NCI-H1436 (cell line): ENCODE measurements around the gene PLCG1.
A peak's percentile ranks its signal among the peaks of the same experiment; 100 is the strongest.
"Not testable (repeated sequence)": the region's sequence is repeated elsewhere in the genome, so short reads cannot be mapped to it uniquely, and the experiment has no call there.

Experiments used
- DNase-seq: peaks from one replicate; lab custom pipeline; 2025; lab: John Stamatoyannopoulos, UW

Gene PLCG1

DNA sequence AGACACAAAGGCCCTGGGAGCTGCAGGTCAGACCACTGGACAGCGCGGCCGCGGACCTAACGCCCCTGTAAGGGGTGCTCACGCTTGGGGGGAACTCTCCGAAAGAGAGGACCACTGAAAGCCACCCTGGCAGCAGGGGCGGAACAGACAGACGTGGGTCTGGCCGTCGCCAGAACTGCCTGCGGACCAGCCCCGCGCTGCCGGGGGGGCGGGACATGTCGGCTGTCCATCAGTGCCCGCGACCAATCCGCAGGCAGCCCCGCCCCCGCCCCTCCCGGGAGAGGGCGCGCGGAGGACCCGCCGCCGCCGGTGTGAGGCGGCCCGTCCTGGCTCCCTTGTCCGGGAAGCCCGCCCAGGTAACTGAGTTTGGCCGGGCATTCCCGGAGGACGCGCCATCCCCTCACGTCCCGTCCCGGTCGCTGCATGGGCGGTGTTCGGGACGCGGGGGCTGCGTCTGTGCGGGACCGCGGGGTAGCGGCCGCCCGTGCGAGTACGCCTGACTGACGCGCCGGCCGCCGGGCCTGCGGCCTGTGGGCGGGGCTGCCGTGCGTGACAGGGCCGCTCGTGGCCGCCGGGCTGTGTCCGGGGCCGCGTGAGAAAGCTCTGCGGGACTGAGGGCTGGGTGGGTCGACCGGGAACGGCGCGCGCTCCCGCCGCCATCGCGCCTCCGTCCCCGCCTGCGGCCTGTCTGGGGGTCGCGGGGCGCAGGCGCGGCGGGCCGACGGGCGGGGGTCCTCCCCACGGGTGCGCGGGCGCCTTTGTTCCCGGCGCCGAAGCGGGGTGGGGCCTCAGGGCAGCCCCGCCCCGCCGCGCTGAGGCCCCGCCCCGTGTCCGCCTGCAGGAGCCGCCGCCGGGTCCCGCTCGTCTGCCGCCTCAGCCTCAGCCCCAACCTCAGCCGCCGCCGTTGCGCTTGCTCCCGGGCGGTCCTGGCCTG, at the start of gene PLCG1:
PLCG1 (plus strand) TSS at position 864 of the 934 bp plus-strand sequence. CDS start 99 bp downstream, outside the sequence.
- peak; percentile 75 for DNase-seq

DNA sequence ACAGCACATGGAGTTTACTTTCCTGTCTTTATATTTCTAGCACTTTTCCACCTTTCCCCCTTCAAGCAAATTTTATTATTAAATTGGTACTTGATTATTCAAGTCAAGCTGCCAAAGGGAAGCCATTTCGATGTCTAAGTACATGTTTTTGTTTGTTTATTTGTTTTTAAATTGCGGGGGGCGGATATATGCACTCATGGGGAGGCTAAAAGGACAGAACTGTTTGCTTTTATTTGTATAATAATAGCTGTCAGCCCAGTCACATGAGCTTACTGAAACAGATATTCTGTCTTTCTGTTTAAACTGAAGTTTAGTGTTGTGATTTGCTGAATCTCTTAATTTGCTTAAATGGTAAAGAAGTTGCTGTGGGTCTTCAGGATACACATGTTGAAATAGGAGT, 49.6 kb upstream of the PLCG1 start:
- no peak for DNase-seq

DNA sequence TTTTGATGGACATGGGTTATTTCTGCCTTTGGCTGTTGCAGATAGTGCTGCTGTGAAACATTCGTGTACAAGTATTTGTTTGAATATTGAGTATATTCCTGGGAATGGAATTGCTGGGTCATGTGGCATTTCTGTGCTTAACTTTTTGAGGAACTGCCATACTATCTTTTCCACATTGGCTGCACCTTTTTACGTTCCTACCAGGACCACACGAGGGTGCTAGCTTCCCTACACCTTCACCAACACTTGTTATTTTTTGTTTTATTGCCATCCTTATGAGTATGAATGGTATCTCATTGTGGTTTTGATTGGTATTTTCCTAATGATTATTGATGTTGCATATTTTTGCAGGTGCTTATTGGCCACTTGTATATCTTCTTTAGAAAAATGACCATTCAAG, 47.8 kb upstream of the PLCG1 start:
- no peak for DNase-seq

DNA sequence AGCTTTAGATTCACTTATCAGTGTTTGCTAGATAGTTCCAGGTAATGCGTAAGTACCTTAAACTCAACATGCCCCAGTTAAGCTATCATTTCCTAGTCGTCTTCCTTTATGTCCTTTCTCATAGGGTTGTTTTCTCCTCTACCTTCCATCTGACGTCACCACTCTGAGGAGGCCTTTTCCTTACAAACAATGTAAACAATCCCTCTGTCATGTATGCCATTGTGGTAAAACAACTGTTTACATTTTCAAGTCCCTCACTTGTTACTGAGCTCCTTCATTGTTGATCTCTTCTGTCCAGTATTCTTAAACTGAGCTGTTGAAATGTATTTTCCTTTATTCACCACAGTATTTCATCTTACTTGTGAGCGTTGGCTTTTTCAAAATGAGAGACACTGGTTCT, 45.4 kb upstream of the PLCG1 start:
- DNase-seq = no peak

DNA sequence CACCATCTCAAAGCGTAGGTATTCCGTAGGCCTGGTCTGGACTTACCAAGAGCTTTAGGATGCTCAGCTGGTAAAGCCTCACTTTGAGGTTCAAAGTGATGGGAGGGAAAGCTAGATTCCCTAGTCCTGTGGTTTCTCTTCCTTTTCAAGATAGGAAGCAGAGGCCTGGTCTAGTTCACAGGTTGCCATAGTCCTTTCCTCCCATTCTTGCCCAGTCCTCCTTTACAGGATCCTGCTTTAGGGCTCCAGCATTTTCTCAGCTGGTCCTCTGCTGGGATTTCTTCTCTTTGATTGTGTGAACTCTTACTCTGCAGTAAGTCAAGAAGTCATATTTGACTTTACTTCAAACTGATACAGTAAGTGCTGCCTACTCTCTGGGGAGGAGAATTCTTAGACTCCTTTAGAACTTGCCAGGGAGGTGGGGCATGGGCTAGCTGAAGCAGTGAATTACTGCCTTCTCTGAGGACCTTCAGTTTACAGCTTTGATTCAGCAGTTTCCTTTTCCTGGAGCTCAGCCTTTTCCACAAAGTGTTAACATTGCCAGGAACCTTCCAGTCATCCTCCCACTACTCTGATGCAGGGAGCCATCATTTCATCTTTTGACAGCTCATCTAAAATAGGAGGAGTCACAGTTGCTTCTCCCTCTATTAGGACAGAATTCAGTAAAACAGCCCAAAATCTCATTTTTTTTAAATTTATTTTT, 42.8 kb upstream of the PLCG1 start:
- DNase-seq = no peak

DNA sequence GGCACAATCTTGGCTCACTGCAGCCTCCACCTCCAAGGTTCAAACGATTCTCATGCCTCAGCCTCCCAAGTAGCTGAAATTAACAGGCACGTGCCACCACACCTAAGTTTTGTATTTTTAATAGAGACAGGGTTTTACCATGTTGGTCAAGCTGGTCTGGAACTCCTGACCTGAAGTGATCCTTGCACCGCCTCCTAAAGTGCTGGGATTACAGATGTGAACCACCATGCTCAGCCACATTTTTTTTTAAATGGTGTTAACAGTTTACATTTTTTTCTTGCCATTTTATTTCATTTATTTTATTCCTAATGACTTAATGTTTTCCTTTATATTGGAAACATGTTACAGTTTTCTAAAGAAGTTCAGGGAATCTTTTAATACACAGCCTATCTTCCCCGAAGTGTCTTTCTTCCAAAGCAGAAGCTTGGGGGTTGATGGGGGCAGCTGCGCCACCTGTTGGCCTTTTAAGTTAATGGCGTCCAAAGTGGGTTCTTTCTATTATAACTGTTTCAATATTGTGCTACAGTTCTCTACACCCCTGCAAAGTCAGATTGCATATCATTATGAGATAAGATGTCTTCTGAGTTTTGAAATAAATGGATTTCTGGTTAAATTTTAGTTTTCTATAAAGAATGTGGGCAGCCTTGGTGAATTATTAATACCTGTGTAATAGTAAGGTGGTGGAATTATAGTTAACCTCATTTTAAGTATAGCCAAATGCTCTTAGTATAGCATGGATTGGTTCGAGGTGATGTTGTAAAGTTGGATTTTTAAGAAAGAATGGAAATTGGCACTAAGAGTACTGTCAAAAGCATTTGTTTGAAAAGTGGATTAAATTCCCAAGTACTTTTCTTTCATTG, 42.0 kb upstream of the PLCG1 start:
- DNase-seq = peak; percentile 16

DNA sequence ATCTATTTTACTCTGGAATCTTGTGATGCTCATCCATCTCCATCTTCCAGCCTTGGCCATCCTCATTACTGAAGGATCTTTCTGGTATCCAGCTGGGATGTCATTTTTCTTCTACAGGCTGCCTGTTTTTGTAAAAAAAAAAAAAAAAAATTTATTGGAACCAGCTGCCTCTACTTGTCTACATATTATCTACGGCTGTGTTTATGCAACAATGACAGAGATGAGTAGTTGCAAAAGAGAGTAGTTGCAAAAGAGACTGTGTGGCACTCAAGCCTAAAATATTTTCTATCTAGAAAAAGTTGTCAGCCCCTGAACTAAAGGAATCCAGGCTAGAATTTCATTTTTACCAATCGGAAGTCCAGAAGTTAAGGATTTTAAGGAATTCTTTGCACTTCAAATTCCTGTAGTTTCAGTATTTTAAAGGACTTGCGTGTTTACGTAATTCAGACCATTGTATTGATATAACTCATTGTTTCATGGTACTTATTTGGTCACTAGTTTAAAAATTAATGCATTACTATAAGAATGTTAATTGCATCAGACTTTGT, 38.6 kb upstream of the PLCG1 start:
- DNase-seq = no peak

DNA sequence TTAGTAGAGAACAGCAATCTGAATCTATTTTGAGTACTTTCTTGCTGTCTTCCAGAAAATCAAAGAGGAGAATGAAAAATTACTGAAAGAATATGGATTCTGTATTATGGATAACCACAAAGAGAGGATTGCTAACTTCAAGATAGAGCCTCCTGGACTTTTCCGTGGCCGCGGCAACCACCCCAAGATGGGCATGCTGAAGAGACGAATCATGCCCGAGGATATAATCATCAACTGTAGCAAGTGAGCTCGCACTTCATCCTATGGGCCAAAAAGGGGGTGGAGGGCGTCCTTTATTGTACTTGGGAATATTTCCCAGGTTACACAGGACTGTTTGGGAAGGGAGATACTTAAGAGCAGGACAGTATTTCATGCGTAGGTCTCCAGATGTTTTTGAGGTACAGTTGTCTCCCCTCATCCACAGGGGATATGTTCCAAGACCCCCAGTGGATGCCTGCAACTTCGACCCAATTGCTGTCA, 37.3 kb upstream of the PLCG1 start:
- no peak for DNase-seq

DNA sequence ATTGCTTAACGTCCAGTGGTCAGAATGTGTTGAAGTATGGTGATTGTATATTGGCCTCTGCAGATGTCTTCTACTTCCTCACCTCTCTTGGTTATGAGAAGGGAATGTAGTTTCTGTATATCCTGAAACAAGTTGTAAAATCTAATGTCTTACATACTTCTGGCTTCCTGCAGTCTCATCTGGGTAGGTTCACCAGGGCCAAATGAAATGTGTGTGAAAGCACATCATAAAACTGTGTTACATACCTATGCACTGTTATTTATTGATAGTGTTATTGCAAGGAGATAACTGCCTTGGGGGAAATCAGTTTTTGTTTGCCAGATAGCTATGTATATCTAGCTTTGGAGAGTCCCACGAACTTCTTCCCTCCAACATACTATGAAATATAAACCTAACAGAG, 35.7 kb upstream of the PLCG1 start:
- no peak for DNase-seq

DNA sequence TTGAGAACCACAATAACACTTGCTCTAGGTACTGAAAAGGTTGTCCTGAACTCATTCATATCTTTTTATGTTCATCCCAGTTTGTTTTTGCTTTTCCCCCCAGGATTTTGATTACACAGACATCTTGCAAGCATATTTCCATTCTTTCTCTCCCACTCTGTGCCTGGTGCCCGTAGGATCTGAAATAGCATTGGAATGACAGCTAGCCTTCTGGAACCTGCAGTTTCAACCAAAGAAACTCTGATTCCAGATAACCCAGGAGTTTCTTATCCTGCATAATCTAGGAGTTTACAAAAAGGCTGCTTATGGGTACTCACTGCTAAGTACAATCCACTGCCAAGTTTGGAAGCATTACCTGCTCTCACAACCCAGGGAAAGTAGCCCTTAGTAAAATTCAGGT, 28.8 kb upstream of the PLCG1 start:
- DNase-seq = no peak

DNA sequence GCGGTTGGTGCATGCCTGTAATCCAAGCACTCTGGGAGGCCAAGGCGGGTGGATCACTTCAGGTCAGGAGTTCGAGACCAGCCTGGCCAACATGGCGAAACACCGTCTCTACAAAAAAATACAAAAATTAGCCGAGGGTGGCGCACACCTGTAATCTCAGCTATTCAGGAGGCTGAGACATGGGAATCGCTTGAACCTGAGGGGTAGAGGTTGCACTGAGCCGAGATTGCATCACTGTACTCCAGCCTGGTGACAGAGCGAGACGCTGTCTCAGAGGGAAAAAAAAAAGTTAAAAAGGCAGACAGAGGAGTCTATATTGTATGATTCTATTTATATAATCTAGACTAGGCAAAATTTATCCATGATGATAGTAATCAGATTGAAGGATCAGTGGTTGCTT, 27.3 kb upstream of the PLCG1 start:
- no peak for DNase-seq

DNA sequence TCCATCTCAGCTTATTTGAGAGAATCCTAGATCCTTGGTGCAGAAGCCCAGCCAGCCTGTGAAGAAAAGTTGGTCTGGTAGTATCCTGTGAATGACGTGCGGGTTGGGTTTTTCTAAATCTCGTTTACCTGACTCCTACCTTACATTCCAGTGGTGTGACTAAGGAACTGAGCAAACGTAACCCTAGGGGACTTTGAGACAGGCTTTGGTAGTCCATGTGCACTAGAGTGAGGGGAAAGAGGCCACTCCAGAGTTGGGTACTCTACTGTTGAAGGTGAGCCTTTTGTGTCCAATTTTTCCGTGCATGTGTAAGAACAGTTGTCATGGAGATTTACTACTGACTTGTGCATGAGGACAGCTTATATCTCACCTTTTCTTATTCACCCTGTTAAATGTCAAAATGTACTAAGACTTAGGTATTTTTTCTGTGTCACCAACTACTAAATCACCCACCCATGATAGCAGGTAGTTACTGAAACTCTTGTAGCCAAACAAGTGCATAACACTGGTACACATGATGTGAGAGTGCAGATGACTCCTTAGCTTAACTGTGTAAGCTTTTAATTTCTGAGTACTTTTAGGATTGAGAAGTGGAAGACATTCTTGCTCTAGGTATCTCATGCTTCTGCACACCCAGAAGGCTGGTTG, 26.3 kb upstream of the PLCG1 start:
- DNase-seq = no peak

DNA sequence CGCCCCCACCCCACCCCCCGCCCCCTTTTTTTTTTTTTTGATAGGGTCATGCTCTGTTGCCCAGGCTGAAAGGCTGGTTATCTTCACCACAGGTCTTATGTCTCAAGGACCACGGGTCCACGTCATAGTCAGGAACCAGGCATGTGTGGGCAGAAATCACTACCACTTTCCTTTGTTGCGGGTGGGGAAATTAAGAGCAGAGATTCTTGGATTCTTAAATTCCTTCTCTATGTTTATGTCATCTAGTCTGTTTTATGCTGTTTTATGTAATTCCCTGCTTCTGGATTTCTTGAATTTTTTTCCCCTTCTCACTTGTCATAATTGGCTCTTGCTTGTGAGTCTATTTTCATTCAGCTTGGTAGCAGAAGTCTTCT, 25.8 kb upstream of the PLCG1 start:
- no peak for DNase-seq

DNA sequence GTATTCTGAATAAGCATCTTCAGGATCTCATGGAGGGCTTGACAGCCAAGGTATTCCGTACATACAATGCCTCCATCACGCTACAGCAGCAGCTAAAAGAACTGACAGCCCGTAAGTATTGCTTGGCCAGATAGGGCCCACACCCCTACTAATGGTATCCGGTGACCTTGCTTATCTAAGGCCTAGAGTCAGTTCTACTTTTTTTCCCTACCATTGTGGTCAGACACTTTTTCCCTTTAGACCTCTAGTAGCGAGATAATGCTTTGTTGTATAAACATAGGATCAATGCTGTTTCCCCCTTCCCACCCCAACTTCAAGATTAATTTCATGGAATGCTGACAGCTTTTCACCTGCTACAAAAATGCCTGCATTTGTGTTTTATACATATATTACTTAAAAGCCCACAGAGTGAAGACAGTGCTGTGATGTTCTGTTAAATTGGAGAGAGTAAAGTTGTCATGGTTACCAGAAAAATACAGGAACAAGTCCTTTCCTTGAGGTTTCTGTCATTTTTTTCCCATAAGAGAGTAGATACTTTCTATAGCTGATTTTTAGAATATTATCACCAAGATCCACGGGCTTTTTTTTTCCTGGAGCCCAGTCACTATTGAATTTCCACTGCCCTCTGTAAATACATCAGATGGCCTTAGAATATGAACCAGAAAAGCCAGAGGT, 20.9 kb upstream of the PLCG1 start:
- no peak for DNase-seq

DNA sequence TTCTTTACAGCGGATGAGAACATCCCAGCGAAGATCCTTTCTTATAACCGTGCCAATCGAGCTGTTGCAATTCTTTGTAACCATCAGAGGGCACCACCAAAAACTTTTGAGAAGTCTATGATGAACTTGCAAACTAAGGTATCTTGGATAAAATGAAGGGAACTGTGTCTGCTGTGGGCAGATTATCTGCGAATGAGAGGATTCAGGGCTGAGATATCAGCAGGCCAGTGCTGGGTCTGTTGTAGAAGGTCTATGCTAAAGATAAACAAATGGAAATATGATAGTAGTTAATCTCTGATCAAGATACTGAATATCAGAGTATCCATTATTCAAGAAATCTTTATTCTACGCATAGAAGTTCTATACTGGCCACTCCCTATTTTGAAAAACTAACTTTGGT, 19.2 kb upstream of the PLCG1 start:
- DNase-seq = not testable (repeated sequence)

DNA sequence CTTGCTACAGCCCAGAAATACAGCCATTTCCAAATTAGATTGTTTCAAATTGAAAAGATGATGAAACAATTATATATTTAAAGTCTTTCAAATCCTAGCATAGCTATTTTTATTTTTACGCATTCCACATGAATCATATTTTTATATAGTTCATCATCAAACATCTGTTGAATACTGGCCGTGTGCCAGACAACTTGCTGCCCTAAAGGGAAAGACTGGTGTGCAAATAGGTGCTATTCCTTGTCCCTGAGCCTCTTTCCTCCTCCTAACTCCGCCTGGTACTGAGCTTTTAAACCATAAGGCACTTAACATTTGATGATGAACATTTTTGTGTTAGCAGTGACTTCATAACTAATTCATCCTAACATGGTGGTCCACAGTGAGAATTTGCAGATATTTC, 18.7 kb upstream of the PLCG1 start:
- no peak for DNase-seq

DNA sequence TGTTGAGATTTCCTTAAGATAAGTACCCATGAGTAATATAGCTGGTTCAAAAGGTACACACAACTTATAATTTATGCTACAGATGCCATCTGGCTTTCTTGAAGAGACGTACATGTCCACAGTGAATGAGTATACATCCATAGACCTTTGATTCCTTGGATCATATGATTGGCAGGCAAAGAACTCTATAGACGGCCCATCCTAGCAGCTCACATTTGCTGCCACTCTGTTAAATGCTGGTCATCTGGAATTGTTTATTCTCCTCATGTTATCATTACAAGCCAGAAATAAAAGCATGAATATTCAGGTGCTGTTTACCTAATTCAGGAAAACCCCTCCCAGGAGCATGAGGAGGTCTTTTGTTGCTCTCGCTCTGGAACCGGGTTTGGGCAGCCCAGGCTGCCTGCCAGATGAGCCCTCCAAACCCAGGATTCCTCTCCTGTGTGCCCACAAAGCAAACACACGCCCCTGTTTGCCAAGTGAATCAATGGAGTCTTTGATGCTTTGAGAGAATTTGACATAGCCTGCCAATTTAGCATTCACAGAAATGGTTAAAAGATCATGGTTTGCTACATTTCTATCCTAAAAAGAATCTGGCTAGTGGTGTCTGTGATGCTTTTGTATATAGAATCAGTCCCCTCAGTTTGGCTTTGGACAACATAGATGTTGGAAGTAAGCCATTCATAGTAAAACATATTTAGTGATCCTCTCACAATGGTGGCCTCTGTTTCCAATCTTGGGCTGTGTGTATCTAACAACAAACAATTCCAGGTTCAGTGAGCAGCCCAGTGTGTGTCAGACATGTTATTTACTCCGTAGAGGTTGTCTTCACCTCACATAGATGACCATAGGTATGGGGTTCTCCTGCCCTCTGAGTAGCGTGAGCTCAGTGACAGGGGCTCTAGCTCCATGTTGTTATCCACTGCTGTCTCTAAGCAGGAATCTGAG, 17.5 kb upstream of the PLCG1 start:
- no peak for DNase-seq

DNA sequence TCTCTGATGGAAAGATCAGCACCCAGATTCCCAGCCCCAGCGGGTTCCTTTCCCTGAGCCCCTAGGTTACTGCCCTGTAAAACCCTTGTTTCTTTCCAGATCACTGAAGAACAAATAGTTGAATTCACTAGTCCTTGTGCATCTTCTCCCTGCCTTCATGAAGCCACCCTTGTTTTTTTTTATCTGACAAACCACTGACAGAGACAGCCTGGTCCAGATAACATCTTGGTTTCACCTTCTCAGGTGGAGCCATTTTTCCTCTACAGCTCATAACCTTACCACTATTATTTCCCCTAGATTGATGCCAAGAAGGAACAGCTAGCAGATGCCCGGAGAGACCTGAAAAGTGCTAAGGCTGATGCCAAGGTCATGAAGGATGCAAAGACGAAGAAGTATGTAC, 15.9 kb upstream of the PLCG1 start:
- no peak for DNase-seq

DNA sequence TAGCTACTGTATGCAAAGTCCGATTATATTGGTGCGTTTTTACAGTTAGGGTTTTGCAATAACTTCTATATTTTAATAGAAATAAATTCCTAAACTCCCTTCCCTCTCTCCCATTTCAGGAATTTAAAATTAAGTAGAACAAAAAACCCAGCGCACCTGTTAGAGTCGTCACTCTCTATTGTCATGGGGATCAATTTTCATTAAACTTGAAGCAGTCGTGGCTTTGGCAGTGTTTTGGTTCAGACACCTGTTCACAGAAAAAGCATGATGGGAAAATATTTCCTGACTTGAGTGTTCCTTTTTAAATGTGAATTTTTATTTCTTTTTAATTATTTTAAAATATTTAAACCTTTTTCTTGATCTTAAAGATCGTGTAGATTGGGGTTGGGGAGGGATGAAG, 13.7 kb upstream of the PLCG1 start:
- no peak for DNase-seq
